ENCODE data around the gene KLHL40. TPM values are rescaled to one million over a fixed set of nuclear protein-coding genes. Genes with fewer than 3 reads are reported as not detected.

The KLHL40 gene
- total RNA-seq, 1 donor from 2014 or later, result not detected

DNA sequence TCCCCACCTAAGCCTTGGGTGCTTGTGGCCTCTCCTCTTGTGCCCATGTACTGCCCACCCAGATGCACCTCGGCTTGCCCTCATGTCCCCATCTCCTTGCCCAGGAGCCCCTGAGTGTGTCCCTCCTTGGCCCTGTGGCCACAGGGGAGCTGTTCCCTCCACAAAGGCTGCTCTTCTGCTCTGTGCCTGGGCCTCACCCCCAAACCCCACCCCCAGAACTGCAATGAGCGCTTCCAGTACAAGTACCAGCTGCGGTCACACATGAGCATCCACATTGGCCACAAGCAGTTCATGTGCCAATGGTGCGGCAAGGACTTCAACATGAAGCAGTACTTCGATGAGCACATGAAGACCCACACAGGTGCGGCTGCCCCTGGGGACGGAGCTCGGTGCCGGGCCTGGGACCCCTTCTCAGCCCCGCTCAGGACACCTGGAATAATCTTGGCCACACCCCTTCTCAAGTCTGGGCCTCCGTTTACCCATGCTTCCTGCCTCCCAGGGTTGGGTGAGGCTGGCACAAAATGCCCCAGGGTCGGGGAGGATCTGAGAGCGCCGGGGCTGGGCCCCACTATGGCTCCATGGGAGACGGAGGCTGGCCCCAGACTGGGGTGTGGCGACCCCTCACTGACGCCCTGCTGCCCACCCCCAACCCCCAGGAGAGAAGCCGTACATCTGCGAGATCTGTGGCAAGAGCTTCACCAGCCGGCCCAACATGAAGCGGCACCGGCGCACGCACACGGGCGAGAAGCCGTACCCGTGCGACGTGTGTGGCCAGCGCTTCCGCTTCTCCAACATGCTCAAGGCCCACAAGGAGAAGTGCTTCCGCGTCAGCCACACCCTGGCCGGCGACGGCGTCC lies 21.5 kb upstream of the KLHL40 start:
- no peaks in the 10 kb centered on the region for H3K36me3 Mint-ChIP-seq (ENCODE audit: low read depth)
- DNase-seq (no peak), ATAC-seq (ENCODE audit: low read depth) (peak; percentile 76)
- TF ChIP-seq, protein P1, sequence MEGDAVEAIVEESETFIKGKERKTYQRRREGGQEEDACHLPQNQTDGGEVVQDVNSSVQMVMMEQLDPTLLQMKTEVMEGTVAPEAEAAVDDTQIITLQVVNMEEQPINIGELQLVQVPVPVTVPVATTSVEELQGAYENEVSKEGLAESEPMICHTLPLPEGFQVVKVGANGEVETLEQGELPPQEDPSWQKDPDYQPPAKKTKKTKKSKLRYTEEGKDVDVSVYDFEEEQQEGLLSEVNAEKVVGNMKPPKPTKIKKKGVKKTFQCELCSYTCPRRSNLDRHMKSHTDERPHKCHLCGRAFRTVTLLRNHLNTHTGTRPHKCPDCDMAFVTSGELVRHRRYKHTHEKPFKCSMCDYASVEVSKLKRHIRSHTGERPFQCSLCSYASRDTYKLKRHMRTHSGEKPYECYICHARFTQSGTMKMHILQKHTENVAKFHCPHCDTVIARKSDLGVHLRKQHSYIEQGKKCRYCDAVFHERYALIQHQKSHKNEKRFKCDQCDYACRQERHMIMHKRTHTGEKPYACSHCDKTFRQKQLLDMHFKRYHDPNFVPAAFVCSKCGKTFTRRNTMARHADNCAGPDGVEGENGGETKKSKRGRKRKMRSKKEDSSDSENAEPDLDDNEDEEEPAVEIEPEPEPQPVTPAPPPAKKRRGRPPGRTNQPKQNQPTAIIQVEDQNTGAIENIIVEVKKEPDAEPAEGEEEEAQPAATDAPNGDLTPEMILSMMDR (IDR thresholded peaks at IDR 0.05), result no peak
- CTCF ChIA-PET, result no interaction called here
- H3K4me1 Mint-ChIP-seq, result peaks cover 12% of the 10 kb centered on the region
- intact Hi-C loops (cut with micrococcal nuclease), result loop anchor here (5.0 kb wide), 1 partner anchor 78 kb away; no protein-coding TSS in a partner anchor
- POLR2A ChIA-PET, result interaction anchor here (0.6 to 2.2 kb wide), 6 partner anchors 9 to 82 kb away, joined by 3 to 9 read pairs (median 7); partner anchors contain the start of genes NKTR, SEC22C and SS18L2
- H3K4me3 Mint-ChIP-seq, result peak overlapping the region; percentile 76
- H3K9me3 Mint-ChIP-seq, result no peaks in the 10 kb centered on the region
- peak overlapping the region; percentile 80 for H3K27ac Mint-ChIP-seq
- H3K27me3 Mint-ChIP-seq, result no peaks in the 10 kb centered on the region

DNA sequence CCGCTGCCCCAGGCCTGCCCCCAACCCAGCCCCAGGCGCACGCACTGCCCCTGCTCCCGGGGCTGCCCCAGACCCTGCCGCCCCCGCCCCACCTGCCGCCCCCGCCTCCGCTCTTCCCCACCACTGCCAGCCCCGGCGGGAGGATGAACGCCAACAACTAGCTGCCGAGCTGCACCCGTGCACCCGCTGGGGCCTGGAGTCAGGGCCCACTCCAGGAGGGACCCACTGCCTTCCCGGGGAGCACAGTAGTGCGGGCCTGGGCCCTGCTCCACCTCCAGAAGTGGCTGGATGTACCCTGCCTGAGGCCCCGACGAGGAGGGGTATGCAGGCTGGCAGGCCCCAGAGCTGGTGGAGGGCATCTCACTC lies 20.9 kb upstream of the KLHL40 start:
- TF ChIP-seq, protein P1 (IDR thresholded peaks at IDR 0.05), result no peak
- no peak for ATAC-seq (ENCODE audit: low read depth)
- POLR2A ChIA-PET, result interaction anchor here (1.0 to 2.2 kb wide), 5 partner anchors 10 to 82 kb away, joined by 4 to 9 read pairs (median 7); partner anchors contain the start of genes NKTR, SEC22C and SS18L2
- Mint-ChIP-seq H3K9me3 (no peaks in the 10 kb centered on the region), H3K27ac (peak overlapping the region; percentile 80), H3K4me1 (peaks cover 12% of the 10 kb centered on the region), H3K4me3 (peak overlapping the region; percentile 76), H3K27me3 (no peaks in the 10 kb centered on the region), H3K36me3 (ENCODE audit: low read depth) (no peaks in the 10 kb centered on the region)
- intact Hi-C loops (cut with micrococcal nuclease), result loop anchor here (5.0 kb wide), 1 partner anchor 78 kb away; no protein-coding TSS in a partner anchor
- CTCF ChIA-PET, result no interaction called here
- no peak for DNase-seq

DNA sequence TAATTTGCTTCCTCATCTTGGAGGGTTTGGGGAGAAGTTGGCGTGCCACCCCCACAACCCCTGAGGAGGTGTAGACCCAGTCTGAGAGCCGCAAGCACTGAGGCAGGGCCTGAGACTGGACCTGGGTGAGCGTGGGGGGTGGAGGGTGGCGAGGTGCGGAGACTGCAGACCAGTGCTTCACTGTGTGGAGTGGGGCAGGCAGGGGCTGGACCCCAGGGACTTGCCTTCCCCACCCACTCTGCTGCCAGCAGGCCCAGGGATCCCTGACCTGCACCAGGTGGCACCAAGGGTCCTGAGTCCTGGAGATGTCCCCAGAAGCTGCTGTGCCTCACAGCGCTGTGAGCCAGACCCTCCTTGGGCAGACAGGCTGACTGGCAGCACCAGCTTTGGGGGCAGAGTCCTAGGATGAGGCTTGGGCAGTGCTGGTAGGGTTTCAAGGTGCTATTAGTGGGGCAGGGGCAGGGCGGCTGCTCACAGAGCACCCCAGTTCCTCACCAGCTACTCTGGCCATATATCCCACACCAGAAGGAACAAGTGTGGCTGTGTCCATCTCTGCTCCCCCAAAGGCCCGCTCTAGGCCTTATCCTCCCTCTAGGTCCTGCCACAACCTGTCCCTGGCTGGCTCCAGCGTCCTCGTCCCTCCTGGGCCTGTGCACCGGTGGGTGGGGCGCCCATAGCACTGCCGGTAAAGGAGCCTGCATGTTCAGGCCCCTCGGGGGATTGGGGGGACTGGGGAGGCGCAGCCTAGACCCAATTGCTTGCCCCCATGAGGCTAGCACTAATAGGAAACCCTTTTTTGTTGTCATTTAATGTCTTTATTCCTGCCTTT lies 20.1 kb upstream of the KLHL40 start:
- DNase-seq (no peak), ATAC-seq (ENCODE audit: low read depth) (no peak)
- ChIA-PET CTCF (no interaction called here), POLR2A (interaction anchor here (2.0 to 2.2 kb wide), 2 partner anchors 13 to 75 kb away, joined by 7 read pairs; partner anchors contain the start of gene SS18L2)
- Mint-ChIP-seq H3K9me3 (no peaks in the 10 kb centered on the region), H3K36me3 (ENCODE audit: low read depth) (no peaks in the 10 kb centered on the region), H3K4me1 (peaks cover 12% of the 10 kb centered on the region), H3K27ac (no peak overlapping the region), H3K4me3 (no peak overlapping the region), H3K27me3 (no peaks in the 10 kb centered on the region)
- TF ChIP-seq, protein P1 (IDR thresholded peaks at IDR 0.05), result no peak
- intact Hi-C loops (cut with micrococcal nuclease), result loop anchor here (1.0 kb wide), 1 partner anchor 182 kb away; no protein-coding TSS in a partner anchor

DNA sequence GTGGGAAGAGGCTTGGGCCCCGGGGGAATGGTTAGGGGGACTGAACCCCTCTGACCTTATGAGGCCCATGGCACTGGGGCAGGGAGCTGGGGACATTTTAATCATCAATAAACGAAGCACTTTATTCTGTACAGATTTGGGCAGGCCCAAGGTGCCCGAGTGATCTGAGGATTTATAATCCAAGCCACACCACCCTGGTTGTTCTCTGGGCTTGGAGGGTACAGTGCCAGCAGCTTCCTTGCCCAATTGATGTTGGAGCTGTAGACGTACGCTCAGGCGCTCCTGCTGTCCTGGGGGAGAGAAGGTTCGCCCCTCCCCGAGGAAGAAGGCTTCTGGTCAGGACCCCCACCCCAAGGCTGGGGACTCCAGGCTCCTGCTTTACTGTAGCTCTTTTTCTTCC lies 19.3 kb upstream of the KLHL40 start:
- no peak overlapping the region for H3K27ac Mint-ChIP-seq
- TF ChIP-seq, protein P1 (IDR thresholded peaks at IDR 0.05), result no peak
- no peaks in the 10 kb centered on the region for H3K27me3 Mint-ChIP-seq
- H3K36me3 Mint-ChIP-seq (ENCODE audit: low read depth), result no peaks in the 10 kb centered on the region
- peaks cover 12% of the 10 kb centered on the region for H3K4me1 Mint-ChIP-seq
- ATAC-seq (ENCODE audit: low read depth) (no peak), DNase-seq (no peak)
- intact Hi-C loops (cut with micrococcal nuclease), result no loop called here
- ChIA-PET POLR2A (no interaction called here), CTCF (no interaction called here)
- no peak overlapping the region for H3K4me3 Mint-ChIP-seq
- no peaks in the 10 kb centered on the region for H3K9me3 Mint-ChIP-seq

DNA sequence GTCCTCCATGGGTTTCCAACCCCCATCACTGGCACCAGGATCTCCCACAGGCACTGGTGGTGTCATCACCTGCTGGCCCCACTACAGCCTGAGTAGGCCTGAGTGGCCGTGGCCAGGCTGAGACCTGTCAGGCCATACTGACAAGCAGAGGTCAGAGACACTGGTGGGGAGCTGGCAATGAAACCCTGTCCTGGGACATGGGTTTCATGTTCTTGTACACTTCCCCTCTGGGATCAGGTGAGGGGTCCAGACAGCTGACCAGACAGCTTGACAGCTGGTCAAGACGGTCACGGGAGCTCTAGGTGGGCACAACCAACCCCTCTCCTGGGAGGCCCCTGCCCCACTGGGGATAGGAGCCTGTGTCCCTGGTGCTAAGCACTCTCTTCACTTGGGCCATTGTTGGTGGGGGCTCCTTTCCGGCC lies 18.7 kb upstream of the KLHL40 start:
- Mint-ChIP-seq H3K36me3 (ENCODE audit: low read depth) (no peaks in the 10 kb centered on the region), H3K4me3 (no peak overlapping the region), H3K27me3 (no peaks in the 10 kb centered on the region), H3K9me3 (no peaks in the 10 kb centered on the region), H3K4me1 (peaks cover 12% of the 10 kb centered on the region), H3K27ac (no peak overlapping the region)
- POLR2A ChIA-PET, result no interaction called here
- no peak for DNase-seq
- no peak for ATAC-seq (ENCODE audit: low read depth)
- TF ChIP-seq, protein P1 (IDR thresholded peaks at IDR 0.05), result no peak
- intact Hi-C loops (cut with micrococcal nuclease), result no loop called here
- CTCF ChIA-PET, result no interaction called here
